PC-9 (cell line): ENCODE results near the gene PIGM.

Experiments used
- EZH2 ChIP-seq: fragments of 200-600 bp; sonication (generic); IDR thresholded peaks from 2 replicates; pipeline ENCODE4 v1.8.0; 2017; ENCODE audit warnings: antibody characterized with exemption, low read depth
- TF ChIP-seq, protein P1 (sequence below): fragments of 200-600 bp; sonication (generic); conservative IDR thresholded peaks from 2 replicates; pipeline ENCODE4 v1.6.1; 2017; ENCODE audit warnings: mixed run types, antibody characterized with exemption, mild to moderate bottlenecking, moderate library complexity

DNA sequence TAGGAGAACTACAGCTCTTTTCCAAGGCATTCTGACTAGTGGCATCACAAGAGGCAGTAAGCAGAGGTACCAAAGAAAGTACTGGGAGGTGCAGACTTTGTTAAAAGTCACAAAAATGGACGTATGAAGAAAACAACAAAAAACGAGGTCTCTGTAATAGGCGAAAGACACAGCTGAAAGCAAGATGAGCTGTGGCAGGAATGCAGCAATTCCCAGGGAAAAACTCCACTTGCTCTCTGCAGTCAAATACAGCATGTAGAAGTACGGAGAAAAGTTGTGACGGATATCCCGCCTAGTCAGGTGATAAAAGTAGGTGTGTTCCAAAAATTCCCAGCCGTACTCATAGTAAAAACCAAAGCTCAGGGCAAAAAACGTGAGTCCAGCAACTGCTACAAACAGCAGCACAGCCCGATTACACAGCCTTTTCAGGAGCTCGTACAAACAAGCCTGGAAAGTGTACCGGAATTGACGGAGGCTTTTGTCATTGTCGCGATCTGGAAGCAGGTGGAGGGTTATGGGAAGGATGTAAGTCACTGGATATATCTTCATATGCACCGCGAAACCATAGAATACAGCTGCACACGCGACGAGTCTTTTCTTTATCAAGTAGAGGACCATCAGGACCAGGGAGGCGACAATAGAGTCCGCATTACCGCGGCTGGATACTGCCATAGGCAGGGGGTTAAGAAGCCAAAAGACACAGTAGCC lies 979 bp downstream of the PIGM start:
- TF ChIP-seq EZH2 = no peak
- TF ChIP-seq, protein P1, sequence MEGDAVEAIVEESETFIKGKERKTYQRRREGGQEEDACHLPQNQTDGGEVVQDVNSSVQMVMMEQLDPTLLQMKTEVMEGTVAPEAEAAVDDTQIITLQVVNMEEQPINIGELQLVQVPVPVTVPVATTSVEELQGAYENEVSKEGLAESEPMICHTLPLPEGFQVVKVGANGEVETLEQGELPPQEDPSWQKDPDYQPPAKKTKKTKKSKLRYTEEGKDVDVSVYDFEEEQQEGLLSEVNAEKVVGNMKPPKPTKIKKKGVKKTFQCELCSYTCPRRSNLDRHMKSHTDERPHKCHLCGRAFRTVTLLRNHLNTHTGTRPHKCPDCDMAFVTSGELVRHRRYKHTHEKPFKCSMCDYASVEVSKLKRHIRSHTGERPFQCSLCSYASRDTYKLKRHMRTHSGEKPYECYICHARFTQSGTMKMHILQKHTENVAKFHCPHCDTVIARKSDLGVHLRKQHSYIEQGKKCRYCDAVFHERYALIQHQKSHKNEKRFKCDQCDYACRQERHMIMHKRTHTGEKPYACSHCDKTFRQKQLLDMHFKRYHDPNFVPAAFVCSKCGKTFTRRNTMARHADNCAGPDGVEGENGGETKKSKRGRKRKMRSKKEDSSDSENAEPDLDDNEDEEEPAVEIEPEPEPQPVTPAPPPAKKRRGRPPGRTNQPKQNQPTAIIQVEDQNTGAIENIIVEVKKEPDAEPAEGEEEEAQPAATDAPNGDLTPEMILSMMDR = no peak
